GM19240 (cell line): ENCODE results near the gene CDH6.

ENCODE experiments used
- DNase-seq: peaks from one replicate; pipeline ENCODE4 v3.0.0; 2011; ENCODE audit warnings: low spot score; ENCODE audit not compliant: insufficient read length

The CDH6 gene

GRCh38 chr5:31250201-31250600 lies 56.7 kb downstream of the CDH6 start:
- no peak for DNase-seq

GRCh38 chr5:31251032-31251431 lies 57.5 kb downstream of the CDH6 start:
- no peak for DNase-seq

- DNase-seq: no peak
These were observed 61.6 kb downstream of the CDH6 start for GRCh38 chr5:31255041-31255440.

- DNase-seq: no peak
These were observed 74.8 kb downstream of the CDH6 start for GRCh38 chr5:31268256-31268655.

GRCh38 chr5:31268686-31269085 lies 75.2 kb downstream of the CDH6 start:
- DNase-seq: no peak

GRCh38 chr5:31269259-31269658 lies 75.8 kb downstream of the CDH6 start:
- DNase-seq: no peak

- DNase-seq: no peak
These were observed 76.9 kb downstream of the CDH6 start for GRCh38 chr5:31270396-31270795.

- no peak for DNase-seq
These were observed 78.1 kb downstream of the CDH6 start for GRCh38 chr5:31271567-31271966.

GRCh38 chr5:31273161-31273560 lies 79.7 kb downstream of the CDH6 start:
- no peak for DNase-seq

- no peak for DNase-seq
These were observed 80.3 kb downstream of the CDH6 start for GRCh38 chr5:31273631-31274378.

GRCh38 chr5:31280210-31280609 lies 86.7 kb downstream of the CDH6 start:
- DNase-seq: no peak

GRCh38 chr5:31283326-31283725 lies 89.8 kb downstream of the CDH6 start:
- DNase-seq: no peak

- DNase-seq: no peak
These were observed 91.5 kb downstream of the CDH6 start for GRCh38 chr5:31285025-31285424.

GRCh38 chr5:31287985-31288384 lies 94.5 kb downstream of the CDH6 start:
- DNase-seq: no peak

GRCh38 chr5:31289429-31289828 lies 95.9 kb downstream of the CDH6 start:
- no peak for DNase-seq

- DNase-seq: no peak
These were observed 97.9 kb downstream of the CDH6 start for GRCh38 chr5:31291323-31291854.

GRCh38 chr5:31300501-31300900 lies 107.0 kb downstream of the CDH6 start:
- DNase-seq: no peak

GRCh38 chr5:31301833-31302232 lies 108.3 kb downstream of the CDH6 start:
- DNase-seq: no peak

- no peak for DNase-seq
These were observed 110.2 kb downstream of the CDH6 start for GRCh38 chr5:31303688-31304087.

GRCh38 chr5:31317665-31318064 lies 124.2 kb downstream of the CDH6 start:
- no peak for DNase-seq

GRCh38 chr5:31319335-31319734 lies 125.8 kb downstream of the CDH6 start:
- DNase-seq: no peak

GRCh38 chr5:31322946-31323345 lies 129.5 kb downstream of the CDH6 start:
- no peak for DNase-seq

- DNase-seq: no peak
These were observed 131.4 kb downstream of the CDH6 start for GRCh38 chr5:31324842-31325241.
